GM12873 (cell line): ENCODE data around the gene EEF1B2.

Source experiments
- CTCF ChIP-seq: IDR thresholded peaks from 2 replicates; pipeline ENCODE4 v1.5.1; 2012; ENCODE audit warnings: low read depth, mild to moderate bottlenecking, moderate library complexity, low read length, control low read depth; ENCODE audit not compliant: insufficient read depth; ENCODE audit errors: missing control alignments

The EEF1B2 gene

DNA sequence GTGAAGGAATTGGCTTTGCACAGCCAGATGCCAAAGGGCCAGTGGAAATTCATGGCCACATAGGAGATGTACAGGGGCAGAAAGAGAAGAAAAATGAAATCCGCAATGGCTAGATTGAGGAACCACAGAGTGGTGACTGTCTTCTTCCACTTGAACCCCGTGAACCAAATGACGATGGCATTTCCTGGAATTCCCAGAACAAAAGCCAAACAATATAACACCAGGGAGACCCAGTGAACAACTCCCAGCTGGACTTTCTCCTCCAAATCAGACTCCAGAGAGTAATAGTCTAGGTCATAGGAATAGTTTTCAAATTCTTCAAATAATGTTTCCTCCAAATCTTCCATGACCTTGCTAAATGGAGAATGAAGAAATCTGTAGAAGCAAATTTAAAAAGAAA, 17.2 kb downstream of the EEF1B2 start:
- no peak for TF ChIP-seq CTCF

DNA sequence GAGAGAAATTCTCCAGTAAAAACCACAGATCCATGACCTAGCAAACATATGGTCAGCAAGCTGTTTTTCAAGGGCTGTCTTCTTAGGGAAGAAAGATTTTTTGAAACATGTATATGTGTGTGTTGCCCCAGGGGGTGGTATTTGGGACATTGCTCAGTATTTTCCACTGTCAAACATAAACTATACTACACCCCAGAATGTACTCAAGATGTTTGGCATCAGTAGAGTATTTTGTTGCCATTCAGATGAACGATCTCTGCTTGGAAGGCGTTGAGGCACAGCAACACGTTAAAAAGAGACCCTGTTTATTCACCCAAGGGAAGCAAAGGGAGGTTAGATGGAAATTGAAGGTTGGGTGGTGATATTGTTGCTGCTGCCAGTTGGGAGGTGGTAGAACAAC, 30.0 kb downstream of the EEF1B2 start:
- no peak for TF ChIP-seq CTCF

DNA sequence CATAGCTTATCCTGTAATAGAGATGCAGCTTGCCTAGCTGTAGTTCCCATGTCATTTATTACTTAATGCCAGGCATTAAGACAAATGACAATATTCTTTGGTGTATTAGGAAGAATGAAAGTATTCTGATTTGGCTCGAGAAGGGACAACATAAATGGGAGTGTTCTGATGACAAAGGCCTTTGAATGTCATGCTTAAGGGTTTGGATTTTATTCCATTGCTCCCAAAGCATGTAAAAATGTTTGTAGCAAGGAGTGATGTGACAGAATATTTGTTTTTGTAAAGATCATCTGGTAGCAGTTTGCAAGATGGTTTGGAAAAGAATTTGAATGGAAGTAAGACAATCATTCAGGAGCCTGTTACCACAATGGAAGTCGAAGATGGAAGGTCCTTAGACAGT, 30.4 kb downstream of the EEF1B2 start:
- no peak for TF ChIP-seq CTCF

GRCh38 chr2:206190689-206191088, 31.0 kb downstream of the EEF1B2 start:
- TF ChIP-seq CTCF = no peak

- TF ChIP-seq CTCF = no peak
Observed at GRCh38 chr2:206192157-206192556, 32.5 kb downstream of the EEF1B2 start.

DNA sequence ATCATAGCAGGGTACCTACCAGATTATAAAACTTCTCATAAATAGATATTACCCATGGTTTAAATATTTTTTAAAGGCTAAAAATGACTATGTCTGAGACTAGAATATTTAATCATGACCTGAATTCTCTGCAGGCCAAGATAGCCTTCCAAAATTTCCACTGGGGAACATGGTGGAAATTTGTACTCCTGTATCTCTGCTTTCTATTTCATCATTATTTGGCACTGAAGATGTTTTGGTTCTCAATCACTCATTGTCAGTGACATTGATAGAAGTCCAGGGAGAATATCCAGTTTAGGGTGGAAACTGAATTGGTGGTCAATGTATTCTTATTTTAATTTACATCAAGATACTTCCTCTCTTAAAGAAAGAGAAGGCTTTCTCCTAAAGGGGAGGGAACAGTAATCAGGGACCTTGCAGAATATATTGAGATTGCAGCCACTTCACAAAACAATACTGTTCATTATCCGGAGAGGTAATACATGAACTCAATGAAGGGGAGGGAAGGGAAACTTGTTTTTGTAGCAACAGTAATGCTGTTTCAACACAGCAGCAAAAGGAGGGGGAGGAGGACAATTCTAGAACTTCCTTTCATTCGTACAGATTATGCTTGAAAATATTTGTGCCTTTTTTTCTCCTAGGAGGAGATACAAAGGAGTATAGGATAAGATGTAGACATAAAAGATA, 34.1 kb downstream of the EEF1B2 start:
- no peak for TF ChIP-seq CTCF

GRCh38 chr2:206198677-206199076, 39.0 kb downstream of the EEF1B2 start:
- no peak for TF ChIP-seq CTCF
